ENCODE measurements around the gene ADRA1B.

The ADRA1B gene

DNA sequence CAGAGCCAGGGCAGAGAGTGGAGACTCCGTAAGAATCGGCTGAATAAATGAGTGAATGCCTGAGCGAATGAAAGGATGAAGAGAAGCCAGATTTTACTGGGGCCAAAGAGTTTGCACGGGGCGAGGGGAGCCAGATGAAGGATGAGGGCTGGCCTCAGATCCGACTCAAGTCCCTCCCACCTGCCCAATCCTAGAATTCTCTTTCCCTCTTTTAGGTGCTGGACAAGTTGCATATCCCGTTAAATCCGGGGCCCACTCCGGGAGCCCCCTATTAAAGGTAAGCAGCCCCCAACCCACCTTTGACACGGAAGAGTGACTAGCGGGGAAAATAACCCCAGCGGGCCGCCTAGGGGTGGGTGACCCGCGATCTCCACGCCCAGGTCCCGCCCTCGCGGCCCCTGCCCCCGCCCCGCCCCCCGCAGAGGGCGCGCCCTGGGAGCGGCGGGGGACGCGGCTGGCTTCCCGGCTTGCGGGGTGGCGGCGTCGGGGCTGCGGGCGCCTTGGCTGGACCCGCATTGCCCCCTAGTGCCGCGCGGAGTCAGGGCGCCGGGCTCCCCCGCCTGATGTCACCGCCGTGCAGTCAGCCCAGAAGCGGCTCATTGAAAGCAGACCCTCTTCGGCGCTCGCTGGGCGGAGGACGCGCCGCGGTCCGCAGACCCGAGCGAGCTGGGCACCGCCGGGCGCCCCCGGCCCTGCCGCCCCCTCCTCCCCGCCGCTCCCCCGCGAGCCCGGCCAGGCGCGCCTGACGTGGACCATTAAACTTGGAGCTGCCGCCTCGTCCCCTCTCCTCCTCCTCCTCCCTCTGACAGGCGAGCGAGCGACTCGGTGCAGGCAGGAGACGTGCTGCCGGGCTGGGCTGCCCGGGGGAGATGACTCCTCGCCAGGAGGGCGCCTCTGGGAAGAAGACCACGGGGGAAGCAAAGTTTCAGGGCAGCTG lies at the start of gene ADRA1B:
TSS of gene ADRA1B (plus strand) at position 579 of the 937 bp plus-strand sequence. CDS start 424 bp downstream, outside the sequence.
- peak; percentile 88 for DNase-seq (ENCODE audit: low spot score)

DNA sequence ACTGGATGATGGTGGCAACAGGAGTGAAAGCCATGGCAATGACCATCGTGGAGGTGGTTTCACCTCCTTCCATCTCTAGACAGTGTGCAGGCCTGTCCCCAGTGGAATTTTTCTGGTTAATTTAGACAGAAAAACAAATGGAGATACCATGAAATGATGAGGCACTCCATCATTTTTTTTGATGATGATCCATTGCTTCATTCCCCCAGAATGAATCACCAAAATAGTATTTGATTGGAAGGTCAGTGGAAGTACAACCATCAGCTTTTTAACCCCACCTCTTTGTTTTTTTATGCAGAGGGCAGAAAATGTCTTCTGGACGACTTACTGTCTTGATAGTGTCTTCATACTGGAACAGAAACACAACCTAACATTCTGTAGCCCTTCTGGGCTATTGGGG lies 42.6 kb upstream of the ADRA1B start:
- no peak for DNase-seq (ENCODE audit: low spot score)

DNA sequence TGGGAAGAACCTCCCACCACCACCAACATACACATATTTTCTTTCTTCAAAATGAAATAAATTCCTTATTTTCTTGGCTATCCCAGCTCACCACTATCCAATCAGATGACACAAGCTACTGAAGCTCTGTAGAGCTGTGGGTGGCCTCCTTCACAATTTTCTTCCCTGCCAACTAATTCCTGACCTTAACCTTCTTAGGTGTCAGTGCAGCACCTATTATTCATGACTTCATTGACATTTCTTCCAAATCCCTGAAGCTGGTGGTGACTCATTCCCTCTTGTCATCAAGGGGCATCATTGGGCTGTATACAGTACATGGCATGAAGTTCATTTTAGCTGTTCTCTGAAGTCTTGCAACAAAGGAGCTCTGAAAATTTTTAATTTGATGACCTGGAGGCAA lies 42.0 kb upstream of the ADRA1B start:
- DNase-seq (ENCODE audit: low spot score): no peak

DNA sequence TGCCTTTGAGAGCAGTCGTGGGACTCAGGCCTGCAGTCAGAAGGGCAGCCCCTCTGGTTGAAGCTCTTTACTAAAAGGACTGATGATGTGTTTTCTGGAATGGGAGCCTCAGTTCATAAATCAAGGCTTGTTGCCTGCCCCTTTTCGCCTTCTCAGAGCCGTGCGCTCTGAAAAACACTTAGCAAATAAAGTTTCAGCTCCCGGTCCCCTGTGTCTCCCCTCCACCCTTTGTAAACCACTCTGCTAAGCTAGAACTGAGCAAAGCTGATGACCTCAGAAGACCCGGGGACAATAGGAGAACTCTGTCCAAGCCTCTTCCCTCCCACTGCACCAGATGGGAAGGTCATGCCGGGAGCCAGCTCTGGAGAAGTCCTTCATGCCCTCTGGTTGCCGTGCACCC lies 39.3 kb upstream of the ADRA1B start:
- no peak for DNase-seq (ENCODE audit: low spot score)

DNA sequence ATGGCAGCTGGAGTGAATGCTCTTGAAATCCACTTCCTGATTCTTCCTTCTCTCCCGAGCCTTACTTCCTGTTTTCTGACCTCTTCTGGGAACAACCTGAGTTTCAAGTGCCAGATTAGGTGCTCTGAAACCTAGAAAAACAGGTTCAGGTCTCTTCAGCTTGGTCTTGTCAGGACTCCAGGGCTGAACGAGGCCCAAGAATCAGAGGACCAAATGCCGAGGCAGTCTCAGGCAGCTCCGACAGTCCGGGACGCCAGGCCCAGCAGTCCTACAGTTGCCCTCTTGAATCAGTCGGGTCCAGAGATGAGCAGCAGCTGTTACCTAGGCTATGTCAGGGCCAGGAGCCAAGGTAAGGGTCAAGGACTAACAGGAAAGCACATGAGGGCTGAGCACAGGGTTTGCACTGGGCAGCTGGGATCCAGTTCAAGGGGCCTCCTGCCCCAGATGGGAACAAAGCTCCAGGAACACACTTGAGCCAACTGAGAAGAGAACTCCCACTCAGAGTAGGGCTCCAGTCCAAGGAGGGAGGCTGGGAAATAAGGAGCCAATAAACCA lies 38.3 kb upstream of the ADRA1B start:
- DNase-seq (ENCODE audit: low spot score): no peak

DNA sequence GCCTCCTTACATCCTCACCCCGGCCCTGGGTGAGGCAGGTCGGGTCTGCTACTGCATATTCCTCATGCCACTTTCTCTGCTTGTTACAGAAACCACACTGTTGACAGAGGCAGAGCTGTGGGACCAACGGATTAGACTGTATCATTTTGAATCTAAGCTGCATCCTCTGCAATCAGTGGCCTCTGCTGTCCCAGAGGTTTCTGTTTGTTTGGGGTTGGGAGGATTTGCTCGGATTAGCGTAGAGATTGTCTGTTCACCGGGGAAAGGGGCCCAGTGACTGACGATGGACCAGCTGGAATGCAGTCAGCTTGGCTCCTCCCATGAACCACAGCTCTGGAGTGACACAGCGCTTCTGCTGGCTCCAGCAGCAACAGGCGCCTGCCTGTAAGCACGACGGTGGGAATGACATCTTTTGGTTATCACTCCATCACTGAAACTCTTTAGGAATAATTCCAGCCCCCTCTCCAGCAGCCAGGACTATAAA lies 37.3 kb upstream of the ADRA1B start:
- peak; percentile 82 for DNase-seq (ENCODE audit: low spot score)

DNA sequence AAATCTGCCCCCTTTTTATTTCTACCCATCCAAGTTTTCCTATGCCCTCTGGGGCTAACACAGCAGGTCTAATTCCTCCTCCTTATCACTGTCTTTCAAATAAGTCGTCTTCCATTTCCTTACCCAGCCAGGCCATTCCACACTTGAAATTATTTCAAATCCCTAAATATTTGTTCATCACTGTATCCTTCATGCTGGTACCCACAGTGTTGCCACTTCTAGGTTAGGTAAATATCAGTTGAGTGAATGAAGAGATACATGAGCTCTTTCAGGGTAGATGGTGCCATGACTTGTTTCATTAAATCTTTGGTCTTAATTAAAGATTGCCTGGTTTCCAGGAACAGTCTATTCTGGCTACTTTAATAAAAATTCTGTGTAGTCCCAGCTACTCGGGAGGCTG lies 35.6 kb upstream of the ADRA1B start:
- DNase-seq (ENCODE audit: low spot score): no peak

DNA sequence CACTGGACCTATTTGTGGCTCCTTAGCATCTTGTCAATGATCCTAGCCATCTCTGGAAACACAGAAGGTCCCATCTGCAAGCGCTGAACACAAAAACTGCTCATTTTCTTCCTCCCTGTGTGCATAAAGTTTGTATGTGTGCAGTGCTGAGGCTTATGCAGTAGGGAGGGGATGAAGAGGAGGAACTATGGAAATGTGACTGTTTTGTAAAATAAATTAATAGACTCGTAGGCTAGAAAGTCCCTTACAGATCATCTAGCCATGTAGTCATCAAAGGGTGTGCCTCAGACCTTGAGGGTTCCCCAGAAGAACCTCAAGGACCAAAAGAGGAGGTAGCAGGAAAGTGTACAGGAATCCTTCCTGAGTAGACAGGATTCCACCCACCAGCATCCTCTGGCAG lies 34.3 kb upstream of the ADRA1B start:
- no peak for DNase-seq (ENCODE audit: low spot score)

DNA sequence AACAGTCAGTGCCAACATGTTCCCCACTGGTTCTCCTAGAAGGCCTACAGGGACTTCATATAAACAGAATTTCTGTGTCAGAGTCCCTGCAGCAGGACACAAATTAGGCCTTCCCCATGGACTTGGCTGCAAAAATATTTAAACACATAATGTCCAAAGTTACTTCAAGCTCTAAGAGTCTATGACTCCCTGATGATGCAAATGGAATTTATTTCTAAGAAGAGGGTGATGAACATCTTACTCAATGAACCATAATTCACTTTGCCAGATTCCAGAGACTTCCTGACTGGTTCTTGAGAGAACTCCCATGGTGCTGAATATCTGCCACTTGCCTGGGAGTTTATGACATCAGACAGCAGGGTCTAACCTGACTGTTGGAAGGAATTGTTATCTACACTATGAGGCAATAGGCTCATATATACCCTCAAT lies 32.7 kb upstream of the ADRA1B start:
- peak; percentile 54 for DNase-seq (ENCODE audit: low spot score)

DNA sequence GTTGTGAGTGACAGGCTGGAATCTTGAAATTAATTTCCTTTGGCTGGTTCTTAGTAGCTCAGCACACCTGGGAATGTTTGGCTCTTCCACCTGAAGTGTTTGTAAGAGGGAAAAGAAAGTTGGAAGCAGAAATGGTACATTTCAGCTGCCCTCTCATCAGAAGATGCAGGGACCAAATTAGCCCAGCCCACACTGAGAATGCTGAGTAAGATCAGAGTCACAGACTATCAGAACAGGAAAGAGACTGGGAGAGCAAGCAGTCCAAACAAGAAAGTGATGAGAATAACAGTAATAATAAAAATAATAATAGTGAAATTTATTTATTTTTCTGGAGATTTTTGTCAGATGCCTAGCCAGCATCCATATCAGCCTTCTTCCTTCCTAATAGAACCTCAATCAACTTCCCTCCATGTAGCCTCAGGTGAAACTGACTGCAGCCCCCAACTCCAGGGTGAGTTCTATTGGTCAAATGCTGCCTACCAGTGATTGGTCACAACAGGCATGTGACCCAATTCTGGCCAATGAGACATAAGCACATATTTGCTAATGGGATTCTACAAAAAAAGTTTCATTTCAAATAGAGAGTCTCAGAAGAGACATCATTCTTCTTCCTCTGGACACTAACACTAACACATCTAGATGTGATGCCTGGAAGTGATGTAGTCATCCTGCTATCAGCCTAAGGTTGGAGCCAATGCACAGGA lies 31.2 kb upstream of the ADRA1B start:
- no peak for DNase-seq (ENCODE audit: low spot score)

DNA sequence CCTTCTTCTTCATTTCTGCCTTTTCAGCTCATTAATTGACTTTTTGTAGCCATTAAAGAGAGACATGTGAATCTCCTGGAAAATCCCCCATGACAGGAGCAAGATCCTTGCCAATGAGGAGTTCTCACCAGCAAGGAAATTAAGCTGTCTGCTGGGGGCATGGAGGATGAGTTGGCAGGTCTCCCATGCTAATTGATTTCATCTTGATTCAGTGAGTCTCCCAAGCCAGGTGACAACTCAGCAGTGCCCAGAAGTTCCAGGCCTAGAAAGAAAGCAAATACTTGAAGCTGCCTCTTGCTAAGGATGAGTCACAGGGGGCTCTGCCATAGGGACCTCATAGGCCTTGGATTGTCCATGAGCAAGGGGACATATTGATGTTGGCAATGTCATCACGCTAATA lies 30.0 kb upstream of the ADRA1B start:
- DNase-seq (ENCODE audit: low spot score): no peak

DNA sequence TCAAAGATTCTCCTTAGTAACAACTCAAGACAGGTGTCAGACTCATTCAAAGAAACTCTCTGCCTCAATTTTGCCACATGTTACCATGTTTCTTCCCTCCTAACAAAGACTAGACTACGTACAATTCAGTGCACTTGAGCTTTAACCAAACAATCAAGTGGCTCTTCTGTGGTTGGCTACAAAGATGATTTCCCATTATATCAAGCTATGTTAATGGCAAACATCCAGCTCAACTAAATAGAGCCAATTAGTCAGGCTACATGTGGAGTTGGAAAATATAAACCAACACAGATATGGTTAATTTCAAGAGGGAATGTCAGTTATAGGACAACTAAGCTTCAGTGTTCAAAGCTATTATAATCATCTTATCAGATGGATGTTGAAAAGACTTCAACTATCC lies 29.2 kb upstream of the ADRA1B start:
- DNase-seq (ENCODE audit: low spot score): no peak

DNA sequence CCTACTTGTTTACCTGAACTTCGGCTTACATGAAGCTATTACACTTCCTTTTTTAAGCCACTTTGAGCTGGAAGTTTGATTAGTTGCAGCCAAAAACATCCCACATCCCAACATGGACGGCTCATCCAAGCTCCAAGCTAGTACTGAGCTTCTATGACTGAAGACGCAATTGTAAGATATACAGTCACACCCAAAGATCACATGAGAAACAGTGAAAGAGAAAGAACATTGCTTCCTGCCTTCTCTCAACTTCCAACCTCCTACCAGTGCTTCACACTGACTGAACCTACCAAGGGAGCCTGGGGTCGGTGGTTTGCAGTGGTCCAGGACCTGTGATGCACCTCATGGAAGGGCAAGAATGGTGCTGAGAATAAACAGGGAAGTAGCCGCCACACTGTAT lies 27.4 kb upstream of the ADRA1B start:
- no peak for DNase-seq (ENCODE audit: low spot score)

DNA sequence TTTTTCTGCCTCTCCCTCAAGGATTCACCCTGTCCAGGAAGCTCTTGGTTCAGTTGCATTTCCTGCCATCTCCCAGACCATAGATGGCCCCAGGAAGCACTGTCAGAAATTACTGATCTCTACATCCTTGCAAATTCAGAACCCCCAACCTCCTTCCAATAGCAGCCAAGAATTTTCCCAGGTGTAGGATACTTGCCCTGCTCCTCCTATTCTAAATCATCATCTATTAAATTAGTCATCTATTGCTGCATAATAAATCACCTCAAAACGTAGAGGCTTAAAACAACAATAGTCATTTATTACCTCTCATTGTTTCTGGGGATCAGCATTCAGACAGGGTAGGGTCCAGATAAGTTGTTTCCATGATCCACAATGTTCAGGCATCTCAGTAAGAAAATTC lies 26.1 kb upstream of the ADRA1B start:
- no peak for DNase-seq (ENCODE audit: low spot score)

DNA sequence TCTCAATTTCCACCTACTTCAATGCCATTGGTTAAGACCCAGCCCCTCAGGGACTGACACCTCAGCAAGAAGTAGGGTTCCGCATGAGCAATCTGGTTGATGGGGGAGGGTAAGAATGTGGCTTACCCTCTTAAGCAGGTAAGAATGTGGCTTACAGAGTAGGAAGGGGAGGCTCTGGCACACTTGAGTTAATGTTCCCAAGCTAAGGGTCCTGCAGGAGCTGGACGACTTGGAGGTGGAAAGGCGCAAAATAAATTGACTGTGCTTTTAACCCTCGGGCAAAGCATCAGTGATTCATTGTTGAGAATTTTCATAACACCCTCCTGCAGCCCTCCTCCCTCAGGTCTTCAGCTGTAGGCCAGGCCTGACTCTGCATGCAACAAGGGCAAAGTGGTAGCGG lies 24.9 kb upstream of the ADRA1B start:
- DNase-seq (ENCODE audit: low spot score): no peak

DNA sequence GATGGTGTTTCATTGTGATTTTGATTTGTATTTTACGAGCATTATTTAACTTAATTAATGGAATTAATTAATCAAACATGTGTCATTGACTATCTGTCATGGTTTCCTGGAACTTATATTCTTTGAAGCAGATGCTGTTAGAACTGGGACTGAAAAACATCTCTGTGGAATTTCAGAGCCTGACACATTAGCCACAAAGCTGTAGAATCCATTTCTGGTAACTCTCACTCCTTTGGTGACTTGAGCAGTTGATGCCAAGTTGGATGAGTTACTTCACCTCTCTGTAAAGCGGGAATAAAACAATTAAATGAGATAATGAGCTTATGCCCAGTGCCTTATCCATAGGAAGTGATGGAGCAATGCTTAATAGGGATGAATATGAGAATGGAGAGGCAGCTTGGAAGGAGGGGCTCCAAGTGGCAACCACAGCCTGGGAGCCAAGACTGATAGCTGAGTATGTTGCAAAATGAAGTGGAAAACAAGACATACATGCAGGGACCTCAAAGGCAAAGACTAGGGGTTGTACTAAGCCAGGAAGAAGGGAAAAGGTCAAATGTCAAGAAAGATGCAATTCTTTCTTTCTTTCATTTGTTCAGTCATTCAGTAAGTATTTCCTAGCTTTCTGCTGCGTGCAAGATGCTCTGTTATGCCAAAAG lies 23.1 kb upstream of the ADRA1B start:
- DNase-seq (ENCODE audit: low spot score): no peak

DNA sequence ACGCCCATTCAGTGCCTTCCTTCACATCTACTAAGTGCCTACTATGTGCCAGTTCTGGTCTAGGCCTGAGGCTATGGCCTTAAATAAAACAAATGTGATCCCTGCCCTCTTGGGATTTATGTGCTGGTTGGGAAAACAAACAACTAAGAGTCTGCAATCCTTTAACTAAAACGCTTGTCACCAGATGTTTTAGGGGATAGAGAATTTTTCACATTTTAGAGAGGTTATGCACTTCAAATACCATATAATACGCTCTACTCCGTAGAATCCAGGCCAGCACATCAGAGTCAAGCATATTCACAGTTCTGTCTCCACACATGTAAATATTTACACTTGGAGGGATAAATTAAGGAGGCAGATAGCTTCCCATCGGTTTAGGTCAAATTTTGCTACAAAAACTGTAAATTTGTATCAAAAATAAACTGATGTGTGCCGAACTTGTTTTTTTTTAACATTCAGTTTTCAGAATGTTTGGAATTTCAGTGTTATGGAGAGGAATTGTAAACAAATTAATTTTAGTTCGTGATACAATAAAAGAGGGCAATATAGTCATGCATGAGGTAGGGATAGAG lies 22.0 kb upstream of the ADRA1B start:
- peak; percentile 44 for DNase-seq (ENCODE audit: low spot score)

DNA sequence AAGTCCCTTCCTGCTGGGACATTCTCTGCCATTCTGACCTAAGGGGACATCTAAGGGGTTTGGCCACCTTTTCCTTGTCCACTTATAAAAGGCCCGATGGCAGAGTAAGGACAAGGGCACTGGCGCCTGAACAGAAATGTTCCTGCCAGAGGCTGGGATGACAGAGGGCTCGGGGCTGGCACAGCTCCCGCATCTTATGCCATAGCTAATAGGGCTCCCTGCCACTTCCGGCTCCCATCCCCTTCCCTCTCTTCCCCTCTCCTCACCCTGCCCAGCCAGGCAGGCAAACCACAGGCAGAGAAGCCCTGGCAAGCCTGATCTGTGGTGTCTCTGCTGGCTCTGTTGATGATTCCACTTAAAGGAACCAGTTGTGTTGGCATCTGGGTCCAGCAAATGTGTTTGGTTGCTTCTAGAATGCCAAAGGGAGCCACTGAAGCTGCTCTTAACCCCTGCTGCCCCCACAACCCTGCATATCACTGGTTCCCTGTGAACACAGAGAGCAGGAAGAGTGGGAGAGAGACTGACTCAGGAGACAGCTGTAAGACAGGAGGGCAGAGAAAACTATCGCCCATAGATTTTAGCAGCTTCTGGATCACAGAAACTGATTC lies 18.4 kb upstream of the ADRA1B start:
- no peak for DNase-seq (ENCODE audit: low spot score)

DNA sequence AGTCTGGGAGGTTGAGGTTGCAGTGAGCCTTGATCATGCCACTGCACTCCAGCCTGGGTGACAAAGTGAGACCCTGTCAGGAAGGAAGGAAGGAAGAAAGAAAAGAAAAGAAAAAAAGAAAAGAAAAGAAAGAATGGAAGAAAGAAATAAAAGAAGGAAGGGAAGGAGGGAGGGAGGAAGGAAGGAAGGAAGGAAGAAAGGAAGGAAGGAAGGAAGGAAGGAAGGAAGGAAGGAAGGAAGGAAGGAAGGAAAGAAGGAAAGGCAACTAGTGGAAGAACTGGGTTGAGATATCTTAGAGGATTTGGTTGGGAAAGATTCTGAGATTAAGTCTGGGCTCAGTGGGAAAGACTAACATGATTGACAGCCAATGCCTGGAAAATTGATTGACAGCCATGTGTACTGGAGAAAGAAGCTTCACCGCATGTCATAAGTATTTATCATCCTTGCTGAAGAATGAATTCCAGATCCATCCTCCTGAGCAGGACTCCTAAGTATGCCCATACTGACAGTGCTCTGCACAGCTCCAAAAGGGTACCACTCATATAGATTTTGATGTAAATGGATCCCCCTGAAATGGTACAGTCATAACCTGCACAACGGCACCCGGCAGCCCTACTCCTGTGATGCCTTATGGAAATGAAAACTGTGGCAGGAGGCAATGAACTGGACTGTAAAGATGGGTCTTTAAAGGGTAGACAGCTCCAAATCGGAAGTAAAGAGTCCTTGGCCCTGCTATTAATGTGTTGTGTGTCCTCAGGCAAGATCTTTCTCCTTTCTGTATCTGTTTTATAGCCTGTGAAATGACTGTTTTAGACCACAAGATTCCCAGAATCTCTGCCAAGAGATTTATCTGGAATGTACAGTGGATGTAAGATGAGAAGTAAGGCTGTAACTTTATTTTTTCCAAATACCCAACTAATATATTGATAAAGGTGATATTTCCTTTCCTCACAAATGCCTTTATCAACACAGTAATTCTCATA lies 16.9 kb upstream of the ADRA1B start:
- no peak for DNase-seq (ENCODE audit: low spot score)

DNA sequence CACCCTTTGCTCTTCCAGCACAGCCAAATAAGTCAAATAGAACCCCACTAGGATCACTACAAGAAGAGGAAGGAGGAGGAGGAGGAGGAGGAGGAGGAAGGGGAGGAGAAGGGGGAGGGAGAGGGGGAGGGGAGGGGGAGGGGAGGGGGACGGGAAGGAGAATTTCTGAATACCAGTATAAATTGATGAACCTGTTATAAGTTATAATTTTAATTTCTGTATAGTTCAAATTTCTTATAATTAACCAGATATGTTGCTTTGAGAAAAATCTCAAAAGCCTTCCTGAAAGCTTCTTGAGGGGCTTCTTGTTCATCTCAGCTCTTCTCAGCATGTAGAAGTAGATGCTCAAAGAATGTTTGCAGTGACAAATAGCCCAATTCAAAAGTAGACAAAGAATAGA lies 15.0 kb upstream of the ADRA1B start:
- DNase-seq (ENCODE audit: low spot score): no peak

Measured in hepatic stellate cell (primary cell).